H9 (cell line): ENCODE data around the gene SMAD3. TPM values are rescaled to one million over a fixed set of nuclear protein-coding genes. Genes with fewer than 3 reads are reported as not detected.

Experiments used
- DNase-seq: peaks from one replicate; pipeline ENCODE4 v3.0.0-alpha.2; 2017
- H2AFZ ChIP-seq: one replicate; pipeline ENCODE4 v1.6.1; 2013; ENCODE audit warnings: mild to moderate bottlenecking, low read length, control low read depth, moderate library complexity
- H2AK5ac ChIP-seq: 2 replicates; pipeline ENCODE4 v1.6.1; 2013; ENCODE audit warnings: low read length, control low read depth, mixed read lengths; ENCODE audit not compliant: insufficient read length
- H2BK120ac ChIP-seq: one replicate; pipeline ENCODE4 v1.6.1; 2013; ENCODE audit warnings: low read depth, mild to moderate bottlenecking, low read length, control low read depth, inconsistent platforms; ENCODE audit not compliant: poor library complexity, severe bottlenecking
- H2BK12ac ChIP-seq: 2 replicates; pipeline ENCODE4 v1.6.1; 2013; ENCODE audit warnings: low read length, control low read depth, mixed read lengths, low read depth; ENCODE audit not compliant: insufficient read length
- H2BK15ac ChIP-seq: 2 replicates; pipeline ENCODE4 v1.6.1; 2013; ENCODE audit warnings: low read depth, low read length, control low read depth
- H2BK20ac ChIP-seq: one replicate; pipeline ENCODE4 v1.6.1; 2013; ENCODE audit warnings: low read depth, mild to moderate bottlenecking, low read length, control low read depth, inconsistent platforms; ENCODE audit not compliant: poor library complexity, severe bottlenecking
- H2BK5ac ChIP-seq: 2 replicates; pipeline ENCODE4 v1.6.1; 2013; ENCODE audit warnings: low read length, control low read depth, mixed read lengths; ENCODE audit not compliant: insufficient read length
- H3K14ac ChIP-seq: 2 replicates; pipeline ENCODE4 v1.6.1; 2013; ENCODE audit warnings: low read length, control low read depth; ENCODE audit not compliant: insufficient read depth
- H3K18ac ChIP-seq: 2 replicates; pipeline ENCODE4 v1.6.1; 2013; ENCODE audit warnings: low read depth, mild to moderate bottlenecking, mixed read lengths, low read length, control low read depth; ENCODE audit not compliant: insufficient read length
- H3K23ac ChIP-seq: 2 replicates; pipeline ENCODE4 v1.6.1; 2013; ENCODE audit warnings: low read length, control low read depth, mixed read lengths, low read depth; ENCODE audit not compliant: insufficient read length
- H3K23me2 ChIP-seq: 2 replicates; pipeline ENCODE4 v1.6.1; 2013; ENCODE audit warnings: low read depth, mild to moderate bottlenecking, mixed read lengths, low read length, control low read depth; ENCODE audit not compliant: insufficient read length, poor library complexity, severe bottlenecking
- H3K27ac ChIP-seq: 2 replicates; pipeline ENCODE4 v1.5.1; 2013; ENCODE audit warnings: low read length, control low read depth, mixed read lengths, low read depth; ENCODE audit not compliant: insufficient read length
- H3K27me3 ChIP-seq: 2 replicates; pipeline ENCODE4 v1.6.1; 2013; ENCODE audit warnings: low read length, control low read depth, inconsistent platforms; ENCODE audit not compliant: insufficient read depth
- H3K4ac ChIP-seq: 2 replicates; pipeline ENCODE4 v1.6.1; 2013; ENCODE audit warnings: low read depth, mild to moderate bottlenecking, control low read depth, inconsistent platforms, low read length, moderate library complexity
- H3K4me1 ChIP-seq: 2 replicates; pipeline ENCODE4 v1.6.1; 2013; ENCODE audit warnings: low read length, control low read depth, inconsistent platforms; ENCODE audit not compliant: insufficient read depth
- H3K4me2 ChIP-seq: 2 replicates; pipeline ENCODE4 v1.6.1; 2013; ENCODE audit warnings: low read length, control low read depth, mixed read lengths; ENCODE audit not compliant: insufficient read length, insufficient read depth
- H3K56ac ChIP-seq: 2 replicates; pipeline ENCODE4 v1.6.1; 2013; ENCODE audit warnings: low read depth, mild to moderate bottlenecking, mixed read lengths, low read length, control low read depth; ENCODE audit not compliant: insufficient read length
- H3K79me1 ChIP-seq: 2 replicates; pipeline ENCODE4 v1.6.1; 2013; ENCODE audit warnings: low read depth, mild to moderate bottlenecking, moderate library complexity, low read length, control low read depth, inconsistent platforms; ENCODE audit not compliant: insufficient read depth, poor library complexity, severe bottlenecking
- H3K79me2 ChIP-seq: 2 replicates; pipeline ENCODE4 v1.6.1; 2013; ENCODE audit warnings: low read length, control low read depth, inconsistent platforms; ENCODE audit not compliant: insufficient read depth
- H3K9ac ChIP-seq: 2 replicates; pipeline ENCODE4 v1.6.1; 2013; ENCODE audit warnings: low read length, control low read depth, mixed read lengths; ENCODE audit not compliant: insufficient read length; ENCODE audit errors: extremely low read depth
- H3K9me3 ChIP-seq: one replicate; pipeline ENCODE4 v1.6.1; 2013; ENCODE audit warnings: low read depth, low read length, inconsistent platforms; ENCODE audit not compliant: control insufficient read depth
- H3T11ph ChIP-seq: one replicate; pipeline ENCODE4 v1.6.1; 2013; ENCODE audit warnings: mild to moderate bottlenecking, low read length, control low read depth, inconsistent platforms
- H4K20me1 ChIP-seq: one replicate; pipeline ENCODE4 v1.6.1; 2013; ENCODE audit not compliant: control insufficient read depth, insufficient read length, insufficient read depth
- H4K5ac ChIP-seq: 2 replicates; pipeline ENCODE4 v1.6.1; 2013; ENCODE audit warnings: low read depth, mild to moderate bottlenecking, mixed read lengths, low read length, control low read depth; ENCODE audit not compliant: insufficient read length
- H4K8ac ChIP-seq: replicated peaks from 2 replicates; pipeline ENCODE4 v1.6.1; 2013; ENCODE audit warnings: low read length, control low read depth, mixed read lengths, low read depth; ENCODE audit not compliant: insufficient read length
- H4K91ac ChIP-seq: 2 replicates; pipeline ENCODE4 v1.6.1; 2013; ENCODE audit warnings: low read depth, mild to moderate bottlenecking, moderate library complexity, mixed read lengths, low read length, control low read depth; ENCODE audit not compliant: insufficient read length
- H3K27ac Mint-ChIP-seq, 3 experiments: 2 replicates in 2 of 3; 3 replicates in 1 of 3; pipeline ENCODE4 v1.8.0; 2020 to 2021; ENCODE audit warnings: mixed read lengths in 3 of 3, mild to moderate bottlenecking in 1 of 3, moderate library complexity in 1 of 3
- H3K27me3 Mint-ChIP-seq: 2 replicates; pipeline ENCODE4 v1.8.0; 2021; ENCODE audit warnings: low read depth, mild to moderate bottlenecking, moderate library complexity, mixed read lengths
- H3K36me3 Mint-ChIP-seq, 3 experiments: 2 replicates in 2 of 3; 3 replicates in 1 of 3; pipeline ENCODE4 v1.8.0; 2020 to 2021; ENCODE audit warnings: low read depth in 3 of 3, mixed read lengths in 3 of 3; ENCODE audit not compliant: insufficient read depth in 1 of 3
- H3K4me1 Mint-ChIP-seq, 2 experiments: 2 replicates each; pipeline ENCODE4 v1.8.0; 2020; ENCODE audit warnings: mixed read lengths in 2 of 2
- H3K4me3 Mint-ChIP-seq, 2 experiments: 2 replicates in 1 of 2; 3 replicates in 1 of 2; pipeline ENCODE4 v1.8.0; 2020 to 2021; ENCODE audit warnings: mild to moderate bottlenecking in 2 of 2, mixed read lengths in 2 of 2, moderate library complexity in 1 of 2
- H3K9me3 Mint-ChIP-seq, 2 experiments: 2 replicates in 1 of 2; 3 replicates in 1 of 2; pipeline ENCODE4 v1.8.0; 2020; ENCODE audit warnings: mild to moderate bottlenecking in 2 of 2, mixed read lengths in 2 of 2, moderate library complexity in 1 of 2
- total RNA-seq: library from RNA; stranded (reverse); gene quantifications from 2 replicates; pipeline ENCODE4 v1.2.1, GENCODE V29; 2021
- TF ChIP-seq, protein P1 (sequence below): fragments of 200-600 bp; sonication (generic); conservative IDR thresholded peaks from 3 replicates; pipeline ENCODE4 v1.8.0; 2021; ENCODE audit warnings: antibody characterized with exemption, mild to moderate bottlenecking

Gene SMAD3
- total RNA-seq, 1 experiment from 2014 or later: 26.7 TPM

- Mint-ChIP-seq H3K36me3 (no peaks in the 10 kb centered on the region), H3K9me3 (no peaks in the 10 kb centered on the region)
Observed at GRCh38 chr15:67022587-67023105, 42.8 kb upstream of the SMAD3 start.

More at GRCh38 chr15:67022587-67023105, 42.8 kb upstream of the SMAD3 start:
- Histone ChIP-seq H3K27ac (no peak overlapping the region), H3K4me1 (peaks cover 2% of the 10 kb centered on the region; the same call in 1 of the 2 replicates), H3K79me1 (no peaks in the 10 kb centered on the region), H3K23ac (no peak overlapping the region), H3K4ac (no peak overlapping the region), H2BK120ac (no peak overlapping the region), H3K79me2 (no peaks in the 10 kb centered on the region), H2AK5ac (no peak overlapping the region), H3T11ph (no peak overlapping the region), H4K91ac (no peak overlapping the region), H2AFZ (no peak overlapping the region), H4K5ac (no peak overlapping the region), H3K9me3 (no peaks in the 10 kb centered on the region), H2BK20ac (no peak overlapping the region), H4K8ac (no peak overlapping the region), H2BK15ac (no peak overlapping the region), H3K9ac (no peak overlapping the region), H3K27me3 (no peaks in the 10 kb centered on the region), H2BK5ac (no peak overlapping the region), H3K56ac (no peak overlapping the region), H4K20me1 (no peaks in the 10 kb centered on the region), H3K4me2 (no peak overlapping the region), H3K23me2 (no peaks in the 10 kb centered on the region), H3K14ac (no peak overlapping the region), H3K18ac (no peak overlapping the region), H2BK12ac (no peak overlapping the region)
- TF ChIP-seq, protein P1, sequence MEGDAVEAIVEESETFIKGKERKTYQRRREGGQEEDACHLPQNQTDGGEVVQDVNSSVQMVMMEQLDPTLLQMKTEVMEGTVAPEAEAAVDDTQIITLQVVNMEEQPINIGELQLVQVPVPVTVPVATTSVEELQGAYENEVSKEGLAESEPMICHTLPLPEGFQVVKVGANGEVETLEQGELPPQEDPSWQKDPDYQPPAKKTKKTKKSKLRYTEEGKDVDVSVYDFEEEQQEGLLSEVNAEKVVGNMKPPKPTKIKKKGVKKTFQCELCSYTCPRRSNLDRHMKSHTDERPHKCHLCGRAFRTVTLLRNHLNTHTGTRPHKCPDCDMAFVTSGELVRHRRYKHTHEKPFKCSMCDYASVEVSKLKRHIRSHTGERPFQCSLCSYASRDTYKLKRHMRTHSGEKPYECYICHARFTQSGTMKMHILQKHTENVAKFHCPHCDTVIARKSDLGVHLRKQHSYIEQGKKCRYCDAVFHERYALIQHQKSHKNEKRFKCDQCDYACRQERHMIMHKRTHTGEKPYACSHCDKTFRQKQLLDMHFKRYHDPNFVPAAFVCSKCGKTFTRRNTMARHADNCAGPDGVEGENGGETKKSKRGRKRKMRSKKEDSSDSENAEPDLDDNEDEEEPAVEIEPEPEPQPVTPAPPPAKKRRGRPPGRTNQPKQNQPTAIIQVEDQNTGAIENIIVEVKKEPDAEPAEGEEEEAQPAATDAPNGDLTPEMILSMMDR: no peak
- H3K4me1 Mint-ChIP-seq: peaks cover 32 to 34% of the 10 kb centered on the region in 2 experiments
- no peak overlapping the region for H3K4me3 Mint-ChIP-seq
- peaks cover 2% of the 10 kb centered on the region; the same call in 1 of the 2 replicates for H3K27me3 Mint-ChIP-seq
- peak overlapping the region in 1 of 3 experiments; percentile 53; a peak in 1 of 7 replicates for H3K27ac Mint-ChIP-seq
- no peak for DNase-seq
